NCI-H2107 treated with DMSO at 0.1 percent for 48 hours (cell line): ENCODE measurements around the gene ZRANB3.
A peak's percentile ranks its signal among the peaks of the same experiment; 100 is the strongest.
"Not testable (repeated sequence)": the region's sequence is repeated elsewhere in the genome, so short reads cannot be mapped to it uniquely, and the experiment has no call there.

Source experiments
- DNase-seq: peaks from one replicate; lab custom pipeline; 2025; ENCODE audit not compliant: unreplicated experiment; lab: John Stamatoyannopoulos, UW

Gene ZRANB3

DNA sequence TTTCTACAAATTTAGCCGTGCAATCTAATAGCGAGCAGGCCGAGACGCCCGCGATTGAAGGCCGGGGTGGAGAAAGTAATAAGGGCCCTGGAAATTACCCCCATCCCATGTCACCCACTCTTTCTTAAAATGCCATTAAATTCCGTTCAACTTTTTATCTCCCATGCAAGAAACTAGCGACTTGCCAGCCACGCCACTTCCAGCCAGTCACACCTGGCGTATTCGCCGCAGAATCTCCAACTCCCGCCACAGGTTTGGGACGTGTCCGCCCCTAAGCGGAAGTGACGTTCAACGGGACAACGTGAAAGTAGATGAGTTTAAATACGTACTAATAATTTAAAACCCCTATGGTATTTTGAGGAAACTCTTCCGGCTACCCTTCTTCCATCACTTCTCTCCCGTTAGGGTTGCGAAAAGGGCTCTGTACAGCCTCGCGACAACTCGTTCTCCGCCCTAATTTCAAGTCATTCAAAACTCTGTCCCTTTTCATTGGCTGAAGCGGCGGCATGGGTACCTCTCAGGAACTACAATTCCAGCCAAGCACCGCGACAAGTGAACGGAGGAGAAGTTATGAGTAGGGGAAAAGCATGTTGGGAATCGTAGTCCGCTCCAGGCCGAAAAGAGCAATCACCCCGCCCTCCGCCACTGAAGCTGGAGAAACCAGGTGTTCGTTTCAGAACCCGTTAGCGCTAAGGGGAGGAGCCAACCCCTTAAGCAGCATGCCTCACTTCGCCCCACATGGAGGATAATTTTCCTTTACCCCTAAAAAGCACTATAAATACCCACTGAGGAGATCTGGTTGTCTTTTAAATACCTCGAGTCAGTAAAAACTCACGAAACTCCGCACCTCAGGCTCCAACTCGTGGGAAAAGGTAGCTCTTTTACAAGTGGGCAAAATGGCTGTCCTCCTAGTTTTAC is at the start of gene ZRANB3:
Gene ZRANB3 (minus strand): TSS at position 906 of the 918 bp plus-strand sequence.
- DNase-seq: peak; percentile 97

DNA sequence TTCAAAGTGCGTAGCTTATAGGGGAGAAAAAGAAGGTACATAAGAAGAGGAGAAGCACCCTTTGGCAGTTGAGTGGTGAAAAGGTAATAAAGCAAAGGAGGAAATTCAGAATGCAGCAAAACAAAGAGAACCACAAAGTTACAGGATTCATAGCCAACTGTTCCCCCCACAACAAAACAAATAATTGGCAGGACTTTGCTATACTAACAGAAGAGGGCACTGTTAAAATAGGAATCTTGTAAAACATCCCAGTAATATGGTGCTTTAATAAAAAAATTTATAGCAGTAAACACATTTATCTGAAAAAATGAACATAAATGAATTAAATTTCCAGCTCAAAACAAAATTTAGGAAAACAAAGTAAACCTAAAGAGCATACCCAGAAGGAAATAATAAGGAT is 42.6 kb upstream of the ZRANB3 start:
- DNase-seq: no peak

DNA sequence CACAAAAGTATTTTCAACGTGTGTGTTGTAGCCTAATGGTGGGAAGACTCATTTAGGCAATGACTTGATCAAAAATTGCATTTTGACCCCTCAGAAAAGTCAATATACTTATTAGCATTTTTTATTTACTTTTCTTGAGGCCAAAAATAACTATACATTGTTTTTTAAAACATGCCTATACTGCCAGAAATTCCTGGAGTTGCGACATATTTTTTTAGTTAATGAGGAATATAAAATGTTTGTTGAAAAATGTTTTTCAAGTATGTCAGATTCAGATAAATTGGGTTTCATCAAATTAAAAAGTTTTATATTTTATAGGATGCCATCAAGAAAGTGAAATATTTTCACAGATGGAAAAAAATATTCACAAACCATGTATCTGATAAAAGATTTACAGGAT is 39.9 kb upstream of the ZRANB3 start:
- DNase-seq: no peak

DNA sequence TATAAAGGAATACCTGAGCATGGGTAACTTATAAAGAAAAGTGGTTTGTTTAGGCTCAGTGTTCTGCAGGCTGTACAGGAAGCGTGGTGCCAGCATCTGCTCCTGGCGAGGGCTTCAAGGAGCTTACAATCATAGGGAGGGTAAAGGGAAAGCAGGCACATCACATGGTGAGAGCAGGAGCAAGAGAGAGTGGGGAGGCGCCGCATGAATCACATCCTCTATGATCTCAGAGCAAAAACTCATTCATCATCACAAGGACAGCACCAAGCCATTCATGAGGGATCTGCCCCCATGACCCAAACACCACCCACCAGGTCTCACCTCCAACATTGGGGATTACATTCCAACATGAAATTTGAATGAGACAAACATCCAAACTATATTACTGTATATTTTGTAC is 32.8 kb upstream of the ZRANB3 start:
- DNase-seq: no peak

DNA sequence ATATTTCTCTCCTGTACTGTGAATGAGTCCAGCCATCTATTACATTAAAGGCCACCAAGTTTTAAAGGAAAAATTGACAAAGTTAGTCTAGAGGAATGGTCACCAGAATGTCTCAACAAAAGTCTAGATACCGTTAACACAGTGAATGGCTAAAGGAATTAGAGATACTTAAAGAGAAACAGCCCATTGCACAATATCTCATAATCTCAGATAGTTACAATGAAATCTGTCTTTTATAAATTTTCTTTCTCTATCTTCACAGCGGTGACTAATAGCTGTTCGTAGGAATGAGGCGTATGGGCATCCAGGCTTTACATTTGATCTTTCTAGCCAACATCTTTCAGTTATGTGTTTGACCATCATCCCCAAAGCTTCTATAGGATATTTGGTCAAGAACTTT is 30.9 kb upstream of the ZRANB3 start:
- DNase-seq: no peak

DNA sequence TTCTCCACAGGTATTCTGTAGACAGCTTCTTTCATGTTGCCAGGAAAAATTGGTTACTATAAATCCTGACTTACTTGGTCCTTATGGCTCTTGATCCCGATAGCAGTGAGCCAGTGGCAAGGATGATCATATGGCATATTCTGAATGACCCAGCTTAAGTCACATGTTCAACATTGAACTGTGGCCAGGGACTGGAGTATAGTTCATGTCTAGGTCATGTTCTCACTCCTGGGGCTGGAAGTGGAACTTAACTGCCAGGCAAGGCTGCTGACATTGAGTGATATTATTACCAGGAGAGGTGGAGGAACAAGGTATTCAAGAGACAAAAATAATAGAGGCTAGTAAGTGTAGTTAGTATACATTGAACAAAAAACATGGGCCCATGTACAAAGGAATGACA is 26.5 kb upstream of the ZRANB3 start:
- no peak for DNase-seq

DNA sequence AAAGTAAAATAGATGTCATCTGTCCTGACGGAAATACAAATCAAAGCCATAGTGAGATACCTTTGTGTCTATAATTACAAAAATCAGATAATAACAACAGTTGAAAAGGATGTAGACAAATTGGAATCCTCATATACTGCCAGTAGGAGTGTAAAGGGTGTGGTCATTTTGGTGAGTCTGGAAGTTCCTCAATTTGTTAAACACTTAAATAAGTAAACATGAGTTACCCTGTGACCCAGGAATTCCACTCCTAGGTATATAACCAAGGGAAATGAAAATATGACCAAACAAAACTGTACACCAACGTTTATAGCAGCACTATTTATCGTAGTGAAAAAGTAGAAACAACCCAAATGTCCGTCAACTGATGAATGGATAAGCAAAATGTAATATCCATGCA is 24.3 kb upstream of the ZRANB3 start:
- DNase-seq: no peak

DNA sequence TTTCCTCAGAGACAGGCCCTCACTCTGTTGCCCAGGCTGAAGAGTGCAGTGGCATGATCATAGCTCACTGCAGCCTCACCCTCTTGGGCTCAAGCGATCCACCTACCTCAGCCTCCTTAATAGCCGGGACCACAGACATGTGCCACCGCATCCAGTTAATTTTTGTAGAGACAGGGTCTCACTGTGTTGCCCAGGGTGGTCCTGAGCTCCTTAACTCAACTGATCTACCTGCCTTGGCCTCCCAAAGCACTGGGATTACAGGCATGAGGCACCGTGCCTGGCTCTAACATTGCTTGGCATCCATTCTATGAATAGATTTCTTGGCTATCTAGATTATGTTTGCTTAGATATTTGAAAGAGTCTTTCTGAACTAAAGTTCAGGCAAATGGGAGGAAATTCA is 21.9 kb upstream of the ZRANB3 start:
- no peak for DNase-seq

DNA sequence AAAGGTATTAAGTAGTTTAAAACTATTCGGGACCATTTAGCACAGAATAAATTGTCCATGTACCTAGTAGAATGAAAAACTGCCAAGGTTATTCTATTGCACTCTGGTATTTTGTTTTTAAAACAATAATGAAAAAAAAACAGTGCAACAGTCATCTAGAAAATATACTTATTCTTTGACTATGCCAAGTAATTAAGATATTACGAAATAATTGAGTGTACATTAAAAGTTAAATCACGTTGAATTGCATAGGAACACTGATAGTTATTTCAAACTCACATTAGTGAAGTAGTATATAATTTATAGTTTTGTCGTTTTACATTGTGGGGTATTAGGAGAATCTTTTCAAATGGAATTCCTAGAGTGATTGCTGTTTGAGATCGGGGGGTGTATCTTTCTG is 20.3 kb upstream of the ZRANB3 start:
- no peak for DNase-seq

DNA sequence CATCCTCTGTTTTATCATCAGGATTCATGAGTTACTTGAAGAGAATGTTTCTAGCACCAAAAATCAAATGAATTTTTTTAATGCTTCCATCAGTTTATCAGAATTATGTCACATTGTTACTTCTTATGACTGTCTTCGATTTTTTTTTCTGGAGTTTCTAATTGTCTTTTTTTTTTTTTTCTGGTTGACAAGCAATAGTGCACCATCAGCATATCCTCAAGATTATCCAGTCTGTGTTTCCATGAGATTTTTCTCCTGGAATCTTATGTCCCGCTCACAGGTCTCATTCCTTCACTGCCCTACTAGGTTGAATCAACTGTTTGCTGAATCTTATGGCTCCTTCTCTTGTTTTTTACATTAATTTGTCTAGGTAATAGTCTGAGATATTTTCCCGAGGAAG is 16.3 kb upstream of the ZRANB3 start:
- no peak for DNase-seq

DNA sequence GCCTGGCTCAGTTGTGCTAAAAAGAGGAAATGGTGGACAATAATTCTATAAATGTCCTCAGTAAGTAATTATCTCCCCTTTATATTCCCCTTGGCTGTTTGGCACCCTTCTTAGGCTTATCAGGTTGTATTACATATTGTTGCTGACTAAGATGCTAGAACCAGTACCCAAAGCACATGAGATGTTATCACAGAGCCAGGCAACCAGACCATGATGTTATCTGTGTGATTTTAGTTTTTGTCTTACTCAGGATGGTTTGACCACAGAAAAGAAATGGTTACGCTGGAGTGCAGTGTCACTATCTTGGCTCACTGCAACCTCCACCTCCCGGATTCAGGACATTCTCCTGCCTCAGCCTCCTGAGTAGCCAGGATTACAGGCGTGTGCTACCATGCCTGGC is 15.4 kb upstream of the ZRANB3 start:
- no peak for DNase-seq

DNA sequence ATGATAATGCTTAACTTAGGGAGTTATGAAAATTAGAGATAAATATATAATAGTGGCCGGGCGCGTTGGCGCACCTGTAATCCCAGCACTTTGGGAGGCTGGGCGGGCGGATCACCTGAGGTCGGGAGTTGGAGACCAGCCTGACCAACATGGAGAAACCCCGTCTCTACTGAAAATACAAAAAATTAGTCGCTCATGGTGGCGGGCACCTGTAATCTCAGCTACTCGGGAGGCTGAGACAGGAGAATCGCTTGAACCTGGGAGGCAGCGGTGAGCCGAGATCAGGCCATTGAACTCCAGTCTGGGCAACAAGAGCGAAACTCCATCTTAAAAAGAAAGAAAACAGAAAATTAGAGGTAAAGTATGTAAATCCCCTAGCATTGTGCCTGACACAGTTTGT is 2.5 kb upstream of the ZRANB3 start:
- not testable (repeated sequence) for DNase-seq

DNA sequence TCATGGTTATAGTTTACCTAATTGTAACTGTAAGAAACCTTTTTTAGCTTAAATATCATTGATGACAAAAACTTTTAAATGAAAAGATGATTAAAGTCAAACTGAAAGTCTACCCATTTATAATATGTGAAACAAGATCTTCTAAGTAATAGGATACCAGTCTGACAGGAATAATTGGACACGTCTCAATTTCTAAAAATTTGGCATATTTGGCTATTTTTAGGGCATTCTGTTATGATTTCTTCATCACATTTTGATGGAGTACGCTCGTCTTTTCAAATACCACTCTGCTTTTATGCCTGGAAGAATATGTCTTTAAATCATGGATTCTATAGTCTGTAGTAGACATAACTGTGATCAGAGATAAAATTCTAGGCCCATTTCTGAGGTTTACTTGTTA is 1.6 kb upstream of the ZRANB3 start:
- peak; percentile 7 for DNase-seq

DNA sequence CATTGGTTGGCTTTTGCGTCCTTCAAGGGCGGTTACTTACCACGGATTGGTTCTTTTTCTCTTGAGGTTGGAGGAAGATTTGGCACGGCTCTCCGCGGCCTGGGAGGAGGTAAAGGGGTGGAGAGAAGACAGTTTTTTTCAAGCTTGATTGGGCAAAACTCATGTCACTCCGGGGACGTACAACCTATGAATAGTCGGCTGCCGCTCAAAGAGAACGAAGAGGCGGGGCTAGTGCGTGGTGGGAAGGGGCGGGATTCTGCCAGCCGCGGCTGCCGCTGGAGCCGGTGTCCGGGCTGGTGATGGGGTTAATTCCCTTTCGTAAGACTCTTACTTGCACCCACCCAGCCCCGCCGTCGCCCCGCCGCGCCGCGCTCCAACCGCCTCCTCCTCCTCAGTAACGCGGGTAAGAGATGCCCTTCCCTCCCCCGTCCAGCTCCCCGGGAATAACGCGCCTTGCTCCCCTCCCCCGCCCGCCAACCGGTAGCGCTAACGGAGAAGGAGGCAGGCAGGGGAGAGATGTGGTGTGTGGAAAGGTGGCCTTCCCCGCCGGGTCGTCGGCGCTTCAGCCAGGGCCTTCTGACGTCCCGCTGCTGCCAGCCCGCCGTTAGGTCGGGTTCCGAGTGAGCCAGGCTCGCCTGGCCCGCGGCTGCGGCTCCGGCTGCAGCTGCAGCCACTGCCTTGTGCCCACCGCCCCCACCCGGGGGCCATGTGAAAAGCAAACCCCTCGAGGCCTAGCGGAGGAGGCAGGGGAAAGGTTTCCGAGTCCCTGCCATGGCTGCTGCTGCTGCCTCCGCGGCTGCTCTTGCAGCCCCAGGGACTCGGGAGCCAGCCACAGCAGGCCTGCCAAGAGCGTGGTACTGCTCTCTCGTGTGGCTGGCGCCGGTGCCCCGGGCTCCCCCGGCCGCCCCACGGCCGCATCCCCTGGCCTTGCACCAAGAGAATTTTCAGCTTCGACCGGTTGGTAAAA is 496 bp upstream of the ZRANB3 start, which contains the start of gene R3HDM1:
Gene R3HDM1 (plus strand): TSS at position 254 of the 967 bp plus-strand sequence. CDS start 73,362 bp downstream, outside the sequence.
- peak; percentile 99 for DNase-seq

DNA sequence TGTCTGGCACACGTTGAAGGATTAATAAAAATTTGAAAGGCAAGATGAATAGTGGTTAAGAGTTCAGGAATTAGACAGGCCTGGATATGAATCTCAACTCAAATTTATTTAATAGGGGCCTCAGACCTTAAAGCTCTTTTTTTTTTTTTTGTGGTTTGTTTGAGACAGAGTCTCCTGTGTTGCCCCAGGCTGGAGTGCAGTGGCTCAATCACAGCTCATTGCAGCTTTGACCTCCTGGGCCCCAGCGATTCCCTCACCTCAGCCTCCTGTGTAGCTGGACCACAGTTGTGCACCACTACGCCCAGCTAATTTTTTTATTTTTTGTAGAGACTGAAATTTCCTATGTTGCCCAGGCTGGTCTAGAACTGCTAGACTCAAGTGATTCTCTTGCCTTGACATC is 3.0 kb downstream of the ZRANB3 start:
- no peak for DNase-seq

DNA sequence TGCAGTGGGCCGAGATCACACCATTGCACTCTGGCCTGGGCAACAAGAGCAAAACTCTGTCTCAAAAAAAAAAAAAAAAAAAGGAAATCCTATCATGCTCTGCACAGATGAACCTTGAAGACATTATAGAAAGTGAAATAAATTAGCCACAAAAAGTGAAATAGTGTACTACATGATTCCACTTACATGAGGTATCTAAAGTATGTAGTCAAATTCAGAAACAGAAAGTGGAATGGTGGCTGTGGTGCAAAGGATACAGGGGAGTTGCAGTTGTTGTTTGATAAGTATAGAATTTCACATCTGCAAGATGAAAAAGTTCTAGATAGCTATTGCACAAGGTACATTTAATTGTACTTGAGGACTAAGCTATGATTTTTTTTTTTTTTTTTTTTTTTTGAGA is 5.2 kb downstream of the ZRANB3 start:
- no peak for DNase-seq

DNA sequence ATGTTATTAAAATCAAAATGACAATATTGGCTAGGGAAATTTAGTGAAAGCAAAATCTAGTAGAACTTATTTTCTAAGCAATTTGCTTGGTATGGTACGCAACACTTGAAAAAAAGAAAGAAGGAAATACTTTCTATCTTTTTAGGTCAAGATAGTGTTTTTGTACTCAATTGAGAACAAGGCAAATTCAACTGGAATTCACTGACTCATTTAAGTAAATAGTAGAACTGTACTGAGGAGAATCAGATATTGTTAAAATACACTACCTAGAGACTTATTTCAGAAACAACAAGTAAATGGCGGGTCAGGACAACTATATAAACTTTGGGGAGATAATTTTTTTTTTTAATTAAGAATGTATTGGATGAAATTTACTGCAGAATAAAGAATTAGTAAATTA is 18.9 kb downstream of the ZRANB3 start:
- DNase-seq: no peak

DNA sequence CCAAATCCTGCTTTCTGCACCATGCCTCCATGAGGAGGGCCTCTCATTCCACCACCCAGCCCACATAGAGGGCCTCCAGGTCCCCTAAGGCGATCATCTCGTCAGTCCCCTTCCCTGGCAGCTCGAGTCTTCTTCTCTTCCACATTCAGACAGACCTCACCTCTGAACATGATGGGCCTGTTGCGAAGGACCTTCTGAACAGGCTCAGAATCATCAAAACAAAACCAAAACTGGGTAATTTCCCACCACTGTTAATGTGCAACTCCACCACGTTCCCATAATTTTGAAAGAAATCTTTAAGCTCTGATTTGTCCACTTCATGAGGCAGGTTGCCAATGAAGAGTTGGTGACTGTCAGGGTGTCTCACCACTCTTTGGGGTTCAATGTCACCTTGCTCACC is 20.4 kb downstream of the ZRANB3 start:
- DNase-seq: no peak

DNA sequence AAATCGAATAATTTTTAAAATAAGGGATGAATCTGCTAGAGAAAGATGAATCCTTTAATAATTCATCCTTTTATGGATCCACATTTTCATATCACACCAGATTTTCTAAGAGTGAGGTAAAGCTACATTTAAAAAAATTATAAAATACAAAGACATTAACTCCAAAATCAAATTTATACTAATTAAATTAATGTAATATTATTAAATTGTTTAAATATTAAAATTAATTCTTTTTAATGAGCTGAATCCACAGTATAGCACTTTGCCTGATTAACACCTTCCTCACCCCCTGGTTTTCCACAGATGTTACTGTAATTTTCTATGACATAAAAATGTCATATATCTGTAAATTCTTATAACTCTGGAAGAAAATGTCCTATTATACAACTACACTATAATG is 26.2 kb downstream of the ZRANB3 start:
- DNase-seq: no peak

DNA sequence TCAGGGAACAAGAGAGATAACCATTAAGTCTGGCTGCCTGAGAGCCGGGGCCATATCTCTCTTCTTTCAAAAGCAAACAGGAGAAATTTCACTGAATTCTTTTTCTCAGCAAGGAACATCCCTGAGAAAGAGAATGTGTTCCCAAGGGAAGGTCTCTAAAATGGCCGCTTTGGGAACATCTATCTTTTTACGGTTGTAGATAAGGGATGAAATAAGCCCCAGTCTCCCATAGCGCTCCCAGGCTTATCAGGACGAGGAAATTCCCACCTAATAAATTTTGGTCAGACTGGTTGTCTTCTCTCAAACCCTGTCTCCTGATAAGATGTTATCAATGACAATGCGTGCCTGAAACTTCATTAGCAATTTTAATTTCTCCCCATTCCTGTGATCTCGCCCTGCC is 32.4 kb downstream of the ZRANB3 start:
- DNase-seq: not testable (repeated sequence)

DNA sequence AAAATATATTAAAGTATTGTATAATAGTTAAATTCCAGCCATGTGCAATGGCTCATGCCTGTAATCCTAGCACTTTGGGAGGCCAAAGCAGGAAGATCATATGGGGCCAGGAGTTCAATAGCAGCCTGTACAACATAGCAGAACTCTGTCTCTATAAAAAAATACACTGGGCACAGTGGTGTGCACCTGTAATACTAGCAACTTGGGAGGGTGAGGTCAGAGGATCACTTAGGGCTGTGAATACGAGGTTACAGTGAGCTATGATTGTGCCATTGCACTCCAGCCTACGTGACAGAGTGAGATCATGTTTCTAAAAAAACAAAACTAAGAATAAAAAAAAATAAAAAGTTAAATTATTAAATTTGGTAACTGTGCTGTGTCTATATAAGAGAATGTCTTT is 36.1 kb downstream of the ZRANB3 start:
- DNase-seq: no peak

DNA sequence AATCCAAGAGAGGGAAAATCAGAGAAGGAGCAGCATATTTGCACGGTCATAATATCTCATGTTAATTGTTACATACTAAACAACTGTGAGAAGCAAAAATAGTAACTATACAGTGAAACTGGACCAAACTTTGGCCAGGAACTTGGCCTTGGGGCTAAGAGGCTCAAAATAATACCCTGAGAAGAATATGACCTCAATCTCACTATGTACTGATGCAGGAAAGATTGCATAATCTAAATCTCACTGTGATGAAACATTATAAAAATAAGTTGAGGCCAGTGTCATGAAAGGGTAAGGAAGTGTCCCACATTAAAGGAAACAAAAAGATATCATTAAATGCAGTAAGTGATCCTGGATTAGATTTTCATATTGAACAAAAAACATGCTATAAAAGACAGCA is 36.5 kb downstream of the ZRANB3 start:
- no peak for DNase-seq
